ENCODE measurements around the gene RASL10A. TPM values are rescaled to one million over a fixed set of nuclear protein-coding genes. Genes with fewer than 3 reads are reported as not detected.

The RASL10A gene
- total and polyA plus RNA-seq, 9 of the 15 experiments (the other 6 are each of a cell fraction or from before 2014, with no cell fraction given) = 0.17 to 1.2 (median 0.45) TPM; not detected in 3

- TF ChIP-seq SMARCA5 (IDR thresholded peaks at IDR 0.05) (peak; percentile 80), ZNF586 (CRISPR knock-in tag; conservative IDR thresholded peaks at IDR 0.05) (no peak), FUS (optimal IDR thresholded peaks at IDR 0.05; ENCODE audit: low read depth, low read length) (no peak), MECOM (CRISPR knock-in tag; IDR thresholded peaks at IDR 0.05) (no peak), GTF2E2 (tag; IDR thresholded peaks at IDR 0.05) (no peak), ZKSCAN8 (CRISPR knock-in tag; IDR thresholded peaks at IDR 0.05) (no peak), STAT6 (CRISPR knock-in tag; IDR thresholded peaks at IDR 0.05) (no peak), ZBTB8A (IDR thresholded peaks at IDR 0.05; ENCODE audit: partially characterized antibody) (no peak), MEF2A (IDR thresholded peaks at IDR 0.05; ENCODE audit: control insufficient read depth, low read depth, low read length) (no peak), HDAC6 (IDR thresholded peaks at IDR 0.05; ENCODE audit: low read depth, low read length) (no peak), ZNF239 (CRISPR knock-in tag; IDR thresholded peaks at IDR 0.05) (no peak), HOXB6 (CRISPR knock-in tag; IDR thresholded peaks at IDR 0.05; ENCODE audit: borderline replicate concordance) (no peak), RHOXF2B (CRISPR knock-in tag; conservative IDR thresholded peaks at IDR 0.05) (no peak), E2F3 (CRISPR knock-in tag; IDR thresholded peaks at IDR 0.05) (no peak)
- TF ChIP-seq, protein P1, sequence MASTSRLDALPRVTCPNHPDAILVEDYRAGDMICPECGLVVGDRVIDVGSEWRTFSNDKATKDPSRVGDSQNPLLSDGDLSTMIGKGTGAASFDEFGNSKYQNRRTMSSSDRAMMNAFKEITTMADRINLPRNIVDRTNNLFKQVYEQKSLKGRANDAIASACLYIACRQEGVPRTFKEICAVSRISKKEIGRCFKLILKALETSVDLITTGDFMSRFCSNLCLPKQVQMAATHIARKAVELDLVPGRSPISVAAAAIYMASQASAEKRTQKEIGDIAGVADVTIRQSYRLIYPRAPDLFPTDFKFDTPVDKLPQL (IDR thresholded peaks at IDR 0.05; ENCODE audit: extremely low read depth, insufficient read length) = no peak
- TF ChIP-seq, protein P2, sequence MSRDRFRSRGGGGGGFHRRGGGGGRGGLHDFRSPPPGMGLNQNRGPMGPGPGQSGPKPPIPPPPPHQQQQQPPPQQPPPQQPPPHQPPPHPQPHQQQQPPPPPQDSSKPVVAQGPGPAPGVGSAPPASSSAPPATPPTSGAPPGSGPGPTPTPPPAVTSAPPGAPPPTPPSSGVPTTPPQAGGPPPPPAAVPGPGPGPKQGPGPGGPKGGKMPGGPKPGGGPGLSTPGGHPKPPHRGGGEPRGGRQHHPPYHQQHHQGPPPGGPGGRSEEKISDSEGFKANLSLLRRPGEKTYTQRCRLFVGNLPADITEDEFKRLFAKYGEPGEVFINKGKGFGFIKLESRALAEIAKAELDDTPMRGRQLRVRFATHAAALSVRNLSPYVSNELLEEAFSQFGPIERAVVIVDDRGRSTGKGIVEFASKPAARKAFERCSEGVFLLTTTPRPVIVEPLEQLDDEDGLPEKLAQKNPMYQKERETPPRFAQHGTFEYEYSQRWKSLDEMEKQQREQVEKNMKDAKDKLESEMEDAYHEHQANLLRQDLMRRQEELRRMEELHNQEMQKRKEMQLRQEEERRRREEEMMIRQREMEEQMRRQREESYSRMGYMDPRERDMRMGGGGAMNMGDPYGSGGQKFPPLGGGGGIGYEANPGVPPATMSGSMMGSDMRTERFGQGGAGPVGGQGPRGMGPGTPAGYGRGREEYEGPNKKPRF (IDR thresholded peaks at IDR 0.05; ENCODE audit: low read depth, low read length) = no peak
- TF ChIP-seq, protein P3, sequence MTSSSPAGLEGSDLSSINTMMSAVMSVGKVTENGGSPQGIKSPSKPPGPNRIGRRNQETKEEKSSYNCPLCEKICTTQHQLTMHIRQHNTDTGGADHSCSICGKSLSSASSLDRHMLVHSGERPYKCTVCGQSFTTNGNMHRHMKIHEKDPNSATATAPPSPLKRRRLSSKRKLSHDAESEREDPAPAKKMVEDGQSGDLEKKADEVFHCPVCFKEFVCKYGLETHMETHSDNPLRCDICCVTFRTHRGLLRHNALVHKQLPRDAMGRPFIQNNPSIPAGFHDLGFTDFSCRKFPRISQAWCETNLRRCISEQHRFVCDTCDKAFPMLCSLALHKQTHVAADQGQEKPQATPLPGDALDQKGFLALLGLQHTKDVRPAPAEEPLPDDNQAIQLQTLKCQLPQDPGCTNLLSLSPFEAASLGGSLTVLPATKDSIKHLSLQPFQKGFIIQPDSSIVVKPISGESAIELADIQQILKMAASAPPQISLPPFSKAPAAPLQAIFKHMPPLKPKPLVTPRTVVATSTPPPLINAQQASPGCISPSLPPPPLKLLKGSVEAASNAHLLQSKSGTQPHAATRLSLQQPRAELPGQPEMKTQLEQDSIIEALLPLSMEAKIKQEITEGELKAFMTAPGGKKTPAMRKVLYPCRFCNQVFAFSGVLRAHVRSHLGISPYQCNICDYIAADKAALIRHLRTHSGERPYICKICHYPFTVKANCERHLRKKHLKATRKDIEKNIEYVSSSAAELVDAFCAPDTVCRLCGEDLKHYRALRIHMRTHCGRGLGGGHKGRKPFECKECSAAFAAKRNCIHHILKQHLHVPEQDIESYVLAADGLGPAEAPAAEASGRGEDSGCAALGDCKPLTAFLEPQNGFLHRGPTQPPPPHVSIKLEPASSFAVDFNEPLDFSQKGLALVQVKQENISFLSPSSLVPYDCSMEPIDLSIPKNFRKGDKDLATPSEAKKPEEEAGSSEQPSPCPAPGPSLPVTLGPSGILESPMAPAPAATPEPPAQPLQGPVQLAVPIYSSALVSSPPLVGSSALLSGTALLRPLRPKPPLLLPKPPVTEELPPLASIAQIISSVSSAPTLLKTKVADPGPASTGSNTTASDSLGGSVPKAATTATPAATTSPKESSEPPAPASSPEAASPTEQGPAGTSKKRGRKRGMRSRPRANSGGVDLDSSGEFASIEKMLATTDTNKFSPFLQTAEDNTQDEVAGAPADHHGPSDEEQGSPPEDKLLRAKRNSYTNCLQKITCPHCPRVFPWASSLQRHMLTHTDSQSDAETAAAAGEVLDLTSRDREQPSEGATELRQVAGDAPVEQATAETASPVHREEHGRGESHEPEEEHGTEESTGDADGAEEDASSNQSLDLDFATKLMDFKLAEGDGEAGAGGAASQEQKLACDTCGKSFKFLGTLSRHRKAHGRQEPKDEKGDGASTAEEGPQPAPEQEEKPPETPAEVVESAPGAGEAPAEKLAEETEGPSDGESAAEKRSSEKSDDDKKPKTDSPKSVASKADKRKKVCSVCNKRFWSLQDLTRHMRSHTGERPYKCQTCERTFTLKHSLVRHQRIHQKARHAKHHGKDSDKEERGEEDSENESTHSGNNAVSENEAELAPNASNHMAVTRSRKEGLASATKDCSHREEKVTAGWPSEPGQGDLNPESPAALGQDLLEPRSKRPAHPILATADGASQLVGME (CRISPR knock-in tag; IDR thresholded peaks at IDR 0.05) = no peak
Observed at GRCh38 chr22:29306835-29307595, 8.5 kb downstream of the RASL10A start (continued).

All from K562 (cell line).